GM19397 (cell line): ENCODE data around the gene NECTIN1.

ENCODE experiments used
- ATAC-seq: cut with Tn5 transposase; IDR thresholded peaks from one replicate; pipeline ENCODE4 v1.9.1; 2021; ENCODE audit warnings: mild to moderate bottlenecking, moderate library complexity; ENCODE audit not compliant: unreplicated experiment

The NECTIN1 gene

DNA sequence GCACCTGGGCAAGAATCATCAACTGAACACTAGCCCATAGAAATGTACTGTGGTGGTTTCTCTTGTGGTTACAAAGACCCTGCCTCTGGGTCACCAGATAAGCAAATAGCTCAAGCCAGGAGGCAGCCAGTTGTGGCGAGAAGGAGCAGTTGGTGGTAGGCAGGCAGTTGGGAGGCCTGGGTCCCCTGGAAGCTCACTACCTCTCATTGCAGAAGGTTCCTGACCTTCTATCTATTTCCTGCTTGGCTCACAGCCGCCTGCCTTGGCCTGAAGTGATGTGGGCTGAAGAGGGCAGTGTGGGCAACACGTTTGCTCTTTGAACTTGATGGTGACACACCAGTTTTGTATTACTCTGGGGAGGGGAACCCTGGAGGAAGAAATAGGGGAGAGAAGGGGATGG is 34.7 kb downstream of the NECTIN1 start:
- peak; percentile 36 for ATAC-seq

DNA sequence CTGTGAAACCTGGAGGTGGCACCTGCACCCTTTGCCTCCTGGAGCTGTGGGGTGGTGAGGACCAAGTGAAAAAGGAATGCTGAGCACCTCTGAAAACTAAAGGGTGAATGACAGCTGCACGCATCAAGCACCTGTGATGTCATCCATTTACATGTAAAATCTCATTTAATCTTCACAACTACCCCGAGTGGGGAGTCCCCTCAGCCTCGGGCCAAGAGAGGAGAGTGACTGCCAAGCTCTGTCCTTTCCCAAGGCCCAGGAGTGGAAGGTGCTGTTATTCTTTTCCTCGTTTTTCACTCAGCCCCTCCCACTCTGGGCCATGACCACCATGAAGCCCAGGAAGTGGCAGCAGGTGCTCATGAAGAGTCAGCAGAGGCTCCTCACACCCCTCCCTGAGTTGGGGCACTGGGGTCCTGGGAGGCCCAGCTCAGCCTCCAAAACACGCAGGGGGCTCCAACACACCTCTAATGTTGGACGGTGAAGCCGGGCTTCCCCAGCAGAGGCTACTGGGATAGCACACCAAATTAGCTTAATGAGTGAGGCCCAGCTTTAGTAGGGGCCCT is 35.7 kb downstream of the NECTIN1 start:
- ATAC-seq: no peak

DNA sequence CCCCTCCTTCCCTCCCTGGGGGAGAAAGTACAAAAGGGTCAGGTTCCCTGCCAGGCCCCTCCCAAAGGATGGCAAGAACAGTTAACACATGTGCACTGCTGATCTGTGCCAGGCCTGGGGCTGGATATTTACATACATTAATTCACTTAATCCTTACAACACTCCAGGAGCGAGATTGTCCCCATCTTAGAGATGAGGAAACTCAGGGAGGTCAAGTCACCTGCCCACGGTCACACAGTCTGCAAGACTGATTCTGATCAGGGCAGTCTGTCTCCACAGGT is 36.5 kb downstream of the NECTIN1 start:
- no peak for ATAC-seq

DNA sequence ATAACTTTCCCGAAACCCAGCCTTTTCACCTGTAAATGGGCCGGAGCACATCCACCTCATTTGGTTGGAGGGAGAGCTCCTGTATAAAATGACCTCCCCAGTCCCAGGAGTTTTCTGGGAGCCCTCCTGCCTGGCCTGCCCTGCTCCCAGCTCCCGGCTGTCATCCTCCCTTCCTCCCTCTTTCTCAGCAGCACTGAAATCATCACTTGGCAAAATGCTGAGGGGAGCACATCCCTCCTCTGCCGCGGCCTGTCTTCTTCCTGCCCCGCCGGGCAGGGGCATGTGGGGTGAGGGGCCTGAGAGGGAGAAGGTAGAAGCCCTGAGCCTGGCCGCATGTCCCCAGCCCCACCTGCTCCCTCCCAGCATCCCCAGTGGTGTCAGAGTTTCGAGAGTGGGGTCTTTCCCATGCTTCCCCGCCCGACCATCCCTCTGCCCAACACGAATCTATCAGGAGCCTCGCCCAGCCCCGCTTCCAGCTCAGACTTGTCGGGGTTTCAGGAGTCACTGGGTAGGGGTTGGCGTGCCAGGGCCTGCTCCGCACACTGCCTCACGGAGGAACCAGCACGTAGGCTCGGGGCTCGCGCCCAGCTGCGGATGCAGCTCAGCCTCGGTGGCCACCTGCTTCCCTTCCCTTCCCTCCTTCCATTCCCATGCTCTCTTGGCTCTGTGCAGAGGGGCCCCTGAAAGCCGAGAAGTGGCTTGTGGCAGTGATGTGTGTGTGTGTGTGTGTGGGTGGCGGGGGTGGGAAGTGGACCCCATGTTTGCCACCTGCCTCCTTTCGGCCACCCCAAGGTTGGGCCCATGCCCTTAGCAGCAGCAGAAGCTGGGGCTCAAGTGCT is 37.1 kb downstream of the NECTIN1 start:
- ATAC-seq: no peak

DNA sequence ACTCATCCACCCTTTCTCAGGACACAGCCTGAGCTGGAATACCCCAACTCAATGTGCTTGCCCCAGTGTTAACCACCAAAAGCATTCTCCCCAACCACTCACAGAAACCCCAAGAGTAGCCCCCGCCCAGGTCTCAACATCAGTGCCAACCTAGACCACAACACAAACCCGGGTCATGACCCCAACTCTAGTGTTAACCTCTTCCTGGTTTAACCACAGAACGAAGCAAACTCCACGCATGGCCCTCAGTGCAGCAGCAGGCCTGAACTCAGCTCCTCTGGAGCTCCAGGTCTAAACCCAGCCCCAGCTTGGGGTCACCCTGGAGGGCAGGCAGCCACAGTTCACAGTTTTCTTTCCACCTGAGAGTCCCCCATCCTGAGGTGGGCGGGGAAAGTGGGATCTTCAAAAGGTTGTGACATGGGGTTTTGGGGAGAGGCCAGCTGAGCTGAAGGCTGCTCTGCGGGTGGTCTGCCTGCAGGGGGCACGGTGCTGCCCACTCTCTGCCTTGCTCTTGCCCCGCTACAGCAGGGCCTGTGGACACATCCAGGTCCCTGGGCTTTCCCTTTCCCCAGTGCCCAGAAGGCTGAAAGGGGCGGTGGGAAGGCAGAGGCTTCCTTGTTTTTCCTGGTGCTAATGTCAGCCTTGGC is 37.9 kb downstream of the NECTIN1 start:
- no peak for ATAC-seq

DNA sequence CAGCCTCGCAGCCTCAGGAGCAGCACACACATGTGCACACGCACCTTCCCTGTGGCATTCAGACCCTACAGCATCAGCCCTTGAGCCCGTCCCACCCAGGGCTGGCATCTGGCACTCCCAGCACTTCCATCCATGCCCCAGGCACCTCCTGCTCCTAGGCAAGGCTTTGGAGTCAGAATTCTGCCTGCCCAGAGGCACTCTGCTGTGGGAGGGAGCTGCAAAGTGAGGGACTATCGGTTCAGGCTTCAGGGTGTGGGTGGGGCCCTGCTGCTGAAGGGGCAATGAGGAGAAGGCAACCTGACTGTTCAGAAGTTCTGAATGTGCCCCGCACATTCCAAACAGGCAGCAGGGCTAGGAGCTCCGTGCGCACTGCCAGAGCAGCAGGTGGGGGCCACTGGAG is 39.7 kb downstream of the NECTIN1 start:
- ATAC-seq: no peak

DNA sequence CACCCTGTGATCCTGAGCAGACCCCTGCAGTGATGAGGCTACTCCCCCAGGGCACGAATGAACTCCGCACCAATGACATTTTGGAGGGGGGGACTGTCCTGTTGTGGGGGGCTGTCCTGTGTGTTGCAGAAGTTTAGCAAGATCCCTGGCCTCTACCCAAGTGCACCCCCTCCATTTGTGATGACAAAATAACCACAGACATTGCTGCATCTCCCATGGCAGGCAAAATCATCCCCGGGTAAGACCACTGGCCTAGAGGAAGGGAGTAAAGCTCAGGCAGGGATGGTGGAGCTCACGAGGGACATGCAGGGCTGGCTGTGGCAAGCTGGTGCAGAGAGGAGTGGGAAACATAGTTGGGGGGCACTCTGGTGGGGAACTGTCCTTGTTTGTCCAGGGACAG is 40.6 kb downstream of the NECTIN1 start:
- ATAC-seq: no peak

DNA sequence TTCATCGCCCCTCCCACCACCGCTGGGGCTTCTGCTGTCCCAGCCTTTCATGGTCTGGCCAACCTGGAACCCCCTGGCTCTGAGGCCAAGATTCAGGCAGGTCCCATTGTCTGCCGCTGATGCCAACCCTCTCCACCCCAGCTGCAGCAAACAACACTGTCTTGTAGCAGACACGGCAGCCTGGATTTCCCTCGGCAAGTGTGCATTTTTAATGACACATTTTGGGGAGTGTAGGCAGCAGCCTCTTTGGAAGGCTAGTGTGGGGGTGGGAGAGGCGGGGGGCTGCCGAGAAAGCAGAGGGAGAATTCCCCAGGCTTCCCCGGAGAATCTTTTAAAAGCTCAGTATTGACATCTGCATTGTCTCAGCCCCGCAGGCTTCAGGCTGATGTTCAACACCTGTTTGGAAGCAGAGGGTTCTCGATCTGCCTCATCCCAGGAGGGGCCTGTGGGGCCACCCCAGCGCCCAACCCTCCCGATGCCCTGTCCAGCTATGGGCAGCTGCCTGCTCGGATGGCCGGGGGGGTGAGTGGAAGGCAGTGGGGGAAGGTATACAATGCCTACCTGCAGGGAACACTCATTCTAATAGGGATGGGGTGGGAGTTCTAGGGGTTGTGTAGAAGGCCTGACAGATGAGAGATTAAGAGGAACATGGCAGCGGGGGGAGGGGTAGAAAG is 41.5 kb downstream of the NECTIN1 start:
- ATAC-seq: no peak

DNA sequence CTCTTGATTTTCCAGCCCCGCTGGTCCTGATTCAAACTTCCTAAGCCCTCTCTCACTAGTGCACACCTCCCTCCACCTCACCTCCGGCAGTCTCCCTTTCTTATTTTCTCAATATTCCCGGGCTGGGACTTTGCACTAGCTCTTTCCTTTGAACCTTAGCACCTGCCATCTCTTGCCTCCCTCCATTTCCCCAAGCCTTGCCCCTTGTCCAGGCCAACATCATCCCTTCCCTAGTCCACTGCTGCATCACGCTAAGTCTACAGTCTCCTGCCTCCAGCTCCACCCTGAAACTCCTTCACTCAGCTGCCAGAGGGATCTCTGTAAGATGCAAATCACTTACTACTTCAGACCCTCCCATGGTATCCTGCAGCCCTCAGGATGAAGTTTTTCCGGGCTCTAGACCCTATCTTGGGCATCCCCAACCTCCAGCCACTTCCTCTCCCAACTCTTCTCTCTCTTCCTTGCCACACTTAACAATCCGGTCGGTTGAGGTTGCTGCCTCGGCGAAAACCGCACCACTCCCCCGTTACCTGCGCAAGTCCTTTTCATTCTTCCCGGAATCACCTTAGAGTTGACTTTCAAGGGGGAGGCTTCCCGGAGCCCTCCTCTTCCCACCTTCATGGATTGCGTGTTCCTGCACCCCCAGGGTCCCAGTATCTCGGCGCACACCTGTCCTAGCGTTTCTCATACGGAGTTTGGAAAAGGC is 42.7 kb downstream of the NECTIN1 start:
- ATAC-seq: no peak

DNA sequence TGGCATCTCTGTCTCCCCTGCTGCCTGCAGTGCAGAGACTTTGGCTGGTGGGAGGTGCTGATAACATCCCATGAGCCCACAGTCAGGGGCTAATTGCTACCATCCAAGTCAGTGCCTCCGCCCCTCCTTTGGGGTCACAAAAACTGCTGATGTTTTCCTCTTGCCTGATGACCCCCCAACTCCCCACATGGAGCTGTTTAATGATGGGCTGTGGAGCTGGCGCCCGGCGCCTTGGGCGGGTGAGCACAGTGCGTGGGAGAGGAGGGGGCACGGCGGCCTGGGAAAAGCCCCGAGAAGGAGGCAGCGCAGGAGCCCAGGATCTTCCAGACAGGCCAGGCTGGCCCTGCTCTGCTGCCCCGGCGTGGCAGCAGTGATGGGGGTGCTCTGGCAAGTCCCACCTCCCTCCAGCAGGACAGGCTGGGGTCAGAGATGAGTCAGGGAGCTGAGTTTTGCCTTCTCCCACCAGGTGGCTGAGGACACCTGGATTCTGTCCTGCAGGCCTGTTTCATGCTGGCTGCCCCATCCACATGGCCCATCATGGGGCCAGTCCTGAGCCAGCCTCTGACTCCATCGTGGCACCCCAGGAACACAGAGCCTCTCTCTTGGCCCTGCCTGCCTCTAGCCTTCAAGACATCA is 43.8 kb downstream of the NECTIN1 start:
- no peak for ATAC-seq

DNA sequence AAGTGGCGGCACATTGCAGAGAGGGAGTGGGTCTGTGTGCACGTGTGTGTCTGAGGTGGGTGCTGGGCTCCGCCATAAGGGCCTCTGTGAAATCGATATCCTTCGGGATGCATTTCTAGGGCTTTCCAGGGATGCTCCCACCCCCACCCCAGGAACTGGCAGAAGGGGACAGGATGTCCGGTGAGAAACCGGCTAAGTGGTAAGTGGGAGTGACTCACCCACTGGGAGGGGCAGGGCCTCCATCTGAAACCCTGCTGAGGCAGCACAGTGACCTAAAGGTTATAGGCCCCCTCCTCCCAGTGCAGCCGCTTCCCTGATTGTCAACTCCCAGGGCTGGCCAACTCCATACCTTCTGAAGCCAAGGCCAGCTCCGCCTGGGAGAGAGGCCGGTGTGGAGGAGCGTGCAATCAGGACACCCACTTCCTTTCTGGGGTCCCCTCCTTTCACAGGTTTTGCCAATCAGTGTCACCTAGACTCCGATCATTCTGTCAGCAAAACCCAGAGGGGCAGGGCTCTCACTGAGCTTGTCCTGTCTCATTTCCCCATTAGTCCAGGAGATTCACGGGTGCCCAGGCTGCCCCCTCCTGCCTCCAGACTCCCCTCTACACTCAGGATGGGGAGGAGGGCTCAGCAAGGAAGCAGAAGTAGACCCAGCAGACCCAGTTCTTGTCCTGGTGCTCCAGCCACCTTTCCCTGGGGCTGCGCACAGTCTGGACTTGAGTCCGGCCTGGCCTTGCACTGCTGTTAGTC is 44.5 kb downstream of the NECTIN1 start:
- no peak for ATAC-seq

DNA sequence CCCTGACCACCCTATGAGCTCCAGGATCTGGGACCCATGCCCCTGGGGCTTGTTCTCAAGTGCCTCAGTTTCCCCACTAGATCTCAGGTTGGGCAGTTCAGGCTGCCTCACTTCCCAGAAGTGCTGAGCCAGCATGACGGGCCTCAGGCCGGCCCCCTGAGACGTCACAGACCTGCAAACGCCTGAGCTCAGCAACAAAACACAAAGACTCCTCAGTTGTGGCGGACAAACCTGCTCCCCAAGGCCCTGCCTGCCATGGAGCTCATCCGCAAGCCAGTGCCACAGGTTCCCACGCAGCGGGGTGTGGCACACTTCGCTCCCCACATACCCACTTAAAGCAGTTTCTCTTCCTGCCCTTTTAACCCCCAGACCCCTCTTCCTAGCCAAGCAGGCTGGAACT is 45.2 kb downstream of the NECTIN1 start:
- no peak for ATAC-seq

DNA sequence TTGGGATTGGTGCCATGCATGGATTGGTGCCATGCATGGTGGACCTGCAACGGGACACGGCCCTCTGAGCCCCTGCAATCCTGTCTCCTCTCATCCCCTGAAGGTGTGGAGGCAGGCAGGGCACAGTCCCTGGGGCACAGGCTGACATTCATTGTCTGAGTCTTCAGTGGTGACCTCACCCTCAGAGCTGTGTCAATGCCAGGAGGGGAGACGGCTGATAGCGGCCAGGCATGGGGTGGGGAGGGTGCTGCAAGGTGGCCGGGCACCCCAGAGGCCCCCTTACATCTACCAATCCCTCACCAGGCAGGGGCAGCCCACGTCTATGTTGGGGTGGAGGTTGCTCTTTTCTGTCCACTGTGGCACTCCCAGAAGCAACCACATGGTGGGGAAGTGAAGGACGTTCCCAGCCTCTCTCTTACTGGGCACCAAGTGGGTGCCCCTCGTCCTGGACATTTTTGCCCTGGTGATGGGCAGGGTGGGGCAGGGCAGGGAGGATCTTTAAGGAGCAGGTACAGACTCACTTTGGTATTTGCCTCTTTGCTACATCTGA is 47.6 kb downstream of the NECTIN1 start:
- ATAC-seq: no peak

DNA sequence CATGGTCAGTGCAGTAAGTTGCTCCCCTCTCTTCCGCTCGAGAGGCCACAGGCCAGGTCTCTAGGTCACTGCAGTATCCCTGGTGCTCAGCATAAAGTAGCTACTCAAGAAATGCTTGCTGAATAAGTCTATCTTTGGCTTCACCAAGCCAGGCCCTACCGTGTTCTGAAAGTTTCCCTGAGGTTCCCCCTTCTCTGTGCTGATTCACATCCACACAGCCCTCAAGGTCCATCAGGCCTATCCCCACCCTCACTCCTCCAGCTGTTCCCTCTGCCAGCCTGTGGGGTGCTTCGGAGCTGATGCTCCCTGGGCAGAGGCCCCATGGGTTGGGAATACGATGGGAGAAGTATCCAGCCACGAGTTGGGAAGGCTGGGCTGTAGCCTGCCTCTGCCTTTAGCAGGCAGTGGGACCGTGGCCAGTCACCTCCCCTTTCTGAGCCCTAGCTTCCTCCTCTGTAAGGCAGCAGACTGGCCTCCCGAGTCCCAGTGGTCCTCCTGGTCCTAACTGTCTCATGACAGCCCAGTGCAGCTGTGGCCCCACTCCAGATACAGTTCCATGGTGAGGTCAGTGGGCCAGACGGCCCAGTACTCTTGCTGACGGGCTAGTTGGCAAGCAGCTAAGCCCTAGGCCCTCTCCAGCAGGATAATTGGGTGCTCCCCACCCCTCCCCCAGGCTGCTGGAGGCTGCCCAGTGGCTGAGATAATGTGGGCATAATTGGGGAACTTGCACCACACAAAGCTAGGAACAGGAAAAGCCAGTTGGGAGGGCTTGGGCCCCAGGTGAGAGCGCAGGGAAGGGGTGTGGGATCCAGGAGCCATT is 48.2 kb downstream of the NECTIN1 start:
- ATAC-seq: no peak

DNA sequence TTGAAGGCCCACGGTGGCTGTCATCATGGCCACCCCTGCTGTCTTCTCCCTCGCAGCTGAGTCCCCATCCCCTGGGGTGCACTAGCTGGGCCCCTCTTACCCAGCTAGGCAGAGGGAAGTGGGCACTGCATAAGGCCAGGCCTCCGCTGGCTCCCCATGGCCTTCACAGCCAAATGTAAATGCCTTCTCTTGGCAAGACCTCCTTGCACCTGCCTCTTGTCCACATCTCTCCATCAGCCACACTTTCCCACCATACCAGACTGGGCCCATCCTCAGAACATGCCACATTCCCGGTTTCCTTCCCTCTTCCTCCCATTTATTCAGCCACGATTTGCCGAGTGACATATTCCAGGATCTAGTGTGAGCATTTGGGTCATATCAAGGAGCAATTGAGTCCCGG is 49.7 kb downstream of the NECTIN1 start:
- no peak for ATAC-seq

DNA sequence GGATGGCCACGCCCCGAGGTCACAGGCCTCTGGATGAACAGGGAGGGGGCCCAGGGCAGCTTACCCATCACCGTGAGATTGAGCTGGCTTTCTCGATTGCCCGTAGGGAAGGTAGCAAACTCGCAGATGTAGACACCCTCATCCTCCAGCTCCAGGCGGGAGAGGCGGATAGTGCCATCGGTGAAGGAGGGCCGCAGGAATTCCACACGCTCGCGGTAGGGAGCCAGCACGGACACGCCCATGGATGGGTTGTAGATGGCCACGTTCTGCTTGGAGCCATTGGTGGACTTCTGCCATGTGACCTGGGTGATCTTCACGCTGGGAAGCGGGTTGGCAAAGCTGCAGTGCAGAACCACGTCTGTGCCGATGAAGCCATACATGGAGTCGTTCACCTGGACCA is 50.6 kb downstream of the NECTIN1 start:
- ATAC-seq: no peak

DNA sequence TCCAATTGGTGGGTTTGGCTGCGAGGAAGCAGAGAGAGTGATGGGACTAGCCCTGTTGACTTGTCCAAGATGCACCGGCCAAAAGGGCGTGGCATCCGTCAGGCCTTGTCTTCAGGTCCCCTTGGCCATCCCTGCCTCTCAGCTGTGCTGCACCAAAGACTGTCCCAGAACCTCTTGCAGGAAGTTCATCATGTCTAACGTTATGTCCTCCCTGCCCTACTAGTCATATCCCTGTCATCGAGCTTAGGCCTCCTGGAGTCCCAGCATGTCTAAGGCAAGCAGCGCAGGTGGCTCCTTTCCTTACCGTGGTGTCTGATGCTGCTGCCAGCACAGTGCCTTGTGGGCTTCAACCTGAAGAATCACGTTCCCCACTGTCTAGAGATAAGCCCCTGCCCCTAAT is 51.2 kb downstream of the NECTIN1 start:
- no peak for ATAC-seq

DNA sequence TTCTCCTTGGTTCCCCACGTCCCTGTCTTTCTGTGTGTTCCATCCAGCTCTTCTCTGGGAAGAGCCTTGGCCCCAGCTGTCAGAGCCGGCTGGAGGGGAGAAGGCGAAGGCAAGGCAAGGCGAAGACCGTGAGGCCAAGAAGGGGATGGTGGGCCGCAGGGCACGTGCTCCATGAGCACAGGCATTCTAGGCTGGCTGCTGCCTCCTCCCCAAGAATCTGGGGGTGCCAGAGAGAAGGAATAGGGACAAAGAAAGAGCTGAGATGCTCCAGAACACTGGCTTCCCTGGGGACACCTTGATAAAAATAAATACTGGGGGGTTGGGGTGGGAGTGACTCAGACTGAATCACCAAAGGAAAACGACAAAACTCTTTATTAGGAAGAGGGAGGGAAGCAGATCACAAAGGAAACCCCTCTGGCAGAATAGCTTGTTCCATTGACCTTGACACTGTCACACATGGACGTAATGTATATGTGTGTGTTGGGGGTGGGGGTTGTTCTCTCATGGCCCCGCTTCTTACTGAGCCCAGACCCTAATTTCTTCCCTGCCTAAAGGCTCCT is 52.5 kb downstream of the NECTIN1 start:
- ATAC-seq: no peak
